ENCODE data around the gene CADM4.

CADM4 gene

DNA sequence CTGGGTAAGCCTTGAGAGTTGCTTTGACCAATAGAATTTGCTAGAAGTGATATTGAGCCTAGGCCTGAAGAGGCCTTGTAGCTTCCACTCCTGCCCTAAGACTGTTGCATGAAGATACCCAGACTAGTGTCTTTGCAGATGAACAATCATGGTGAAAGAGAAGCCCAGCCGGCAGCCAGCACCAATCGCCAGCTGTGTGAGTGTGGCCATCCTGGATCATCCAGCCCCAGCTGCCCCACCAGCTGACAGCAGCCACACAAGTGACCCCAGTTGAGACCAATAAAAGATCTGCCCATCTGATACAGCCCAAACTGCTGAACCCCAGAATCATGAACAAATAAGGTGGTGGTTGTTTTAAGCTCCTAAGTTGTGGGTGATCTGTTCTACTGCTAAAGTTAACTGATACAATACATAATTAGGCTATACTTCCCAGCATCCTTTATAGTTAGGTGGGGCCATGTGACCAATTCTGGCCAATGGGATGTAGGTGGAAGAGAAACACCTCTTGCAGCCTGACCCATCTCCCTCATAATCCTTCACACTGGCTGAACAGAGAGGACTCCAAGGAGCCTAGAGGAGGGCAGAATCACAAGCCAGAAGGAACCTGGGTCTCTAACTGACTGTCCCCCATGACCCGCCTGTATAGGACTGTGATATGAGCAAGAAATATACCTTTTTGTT lies 10.9 kb downstream of the CADM4 start:
- TF ChIP-seq GATA3 (IDR thresholded peaks at IDR 0.05; ENCODE audit: low read depth, low read length): no peak
- no peak for TF ChIP-seq GATA2 (IDR thresholded peaks at IDR 0.05; ENCODE audit: low read depth, low read length)

DNA sequence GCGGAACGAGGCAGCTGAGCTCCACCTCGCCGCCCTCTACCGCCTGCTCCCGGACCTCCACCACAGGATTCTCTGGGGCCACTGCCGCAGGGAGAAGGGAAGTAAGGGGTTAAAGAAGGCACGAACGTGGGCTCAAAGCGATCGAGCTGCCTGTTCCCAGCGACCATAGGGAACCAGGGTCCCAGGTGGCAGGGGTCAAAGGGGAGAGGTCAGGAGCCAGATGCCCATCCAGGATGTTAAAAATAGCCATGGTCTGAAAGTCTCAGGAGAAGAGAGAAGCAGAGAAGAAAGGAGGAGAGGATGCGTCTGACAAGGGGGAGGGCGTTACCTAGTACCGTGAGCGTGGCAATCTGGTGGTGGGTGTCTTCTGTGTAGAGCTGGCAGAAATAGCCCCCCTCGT lies 12.8 kb downstream of the CADM4 start:
- TF ChIP-seq GATA2 (IDR thresholded peaks at IDR 0.05; ENCODE audit: low read depth, low read length) (no peak), GATA3 (IDR thresholded peaks at IDR 0.05; ENCODE audit: low read depth, low read length) (no peak)

DNA sequence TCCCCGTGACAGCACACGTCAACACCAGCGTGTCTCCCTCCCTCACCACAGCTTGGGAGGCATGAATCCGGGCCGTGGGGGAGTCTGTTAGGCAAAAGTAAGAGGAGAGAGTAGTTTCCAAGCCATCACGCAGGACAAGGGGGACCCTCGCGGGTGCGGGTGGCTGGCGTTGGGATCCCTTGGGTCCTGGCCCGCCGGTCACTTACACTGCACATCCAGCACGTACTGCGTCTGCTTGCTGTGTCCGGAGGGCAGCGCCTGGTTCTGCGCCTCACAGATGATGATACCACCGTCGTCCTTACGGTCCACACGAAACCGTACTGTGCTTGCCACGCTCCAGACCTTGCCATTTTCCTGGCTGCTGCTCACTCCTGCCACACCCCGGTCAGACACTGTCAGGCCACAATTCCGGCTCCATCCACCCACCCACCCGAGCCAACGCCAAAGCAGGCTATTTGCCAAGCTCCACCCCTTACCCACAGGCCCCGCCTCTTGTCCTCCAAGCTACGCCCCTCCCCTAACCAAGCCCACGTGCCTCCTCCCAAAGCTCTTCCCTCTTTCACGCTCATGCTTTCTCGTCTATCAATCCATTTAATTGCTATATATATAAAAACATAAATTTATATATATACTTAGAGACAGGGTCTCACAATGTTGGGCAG lies 13.6 kb downstream of the CADM4 start:
- TF ChIP-seq GATA3 (IDR thresholded peaks at IDR 0.05; ENCODE audit: low read depth, low read length): no peak
- no peak for TF ChIP-seq GATA2 (IDR thresholded peaks at IDR 0.05; ENCODE audit: low read depth, low read length)

DNA sequence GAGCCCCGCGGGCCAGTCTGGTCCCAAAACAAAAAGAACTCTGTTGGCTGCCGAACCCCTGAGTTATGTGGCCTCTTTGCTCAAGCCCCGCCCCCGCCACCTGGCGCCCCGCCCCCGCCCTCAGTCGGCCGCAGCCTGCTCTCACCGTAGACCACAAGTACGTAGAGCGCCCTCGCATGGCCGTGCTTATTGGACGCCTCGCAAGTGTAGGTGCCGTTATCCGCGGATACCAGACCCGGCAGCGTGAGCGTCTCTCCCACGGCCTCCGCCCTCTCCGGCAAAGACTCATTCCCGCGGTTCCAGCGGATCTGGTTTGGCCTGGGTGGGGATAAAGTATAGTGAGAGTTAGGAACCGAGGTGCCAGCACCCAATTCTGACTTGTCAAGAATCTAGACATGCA lies 14.7 kb downstream of the CADM4 start:
- TF ChIP-seq GATA2 (IDR thresholded peaks at IDR 0.05; ENCODE audit: low read depth, low read length): no peak
- no peak for TF ChIP-seq GATA3 (IDR thresholded peaks at IDR 0.05; ENCODE audit: low read depth, low read length)

DNA sequence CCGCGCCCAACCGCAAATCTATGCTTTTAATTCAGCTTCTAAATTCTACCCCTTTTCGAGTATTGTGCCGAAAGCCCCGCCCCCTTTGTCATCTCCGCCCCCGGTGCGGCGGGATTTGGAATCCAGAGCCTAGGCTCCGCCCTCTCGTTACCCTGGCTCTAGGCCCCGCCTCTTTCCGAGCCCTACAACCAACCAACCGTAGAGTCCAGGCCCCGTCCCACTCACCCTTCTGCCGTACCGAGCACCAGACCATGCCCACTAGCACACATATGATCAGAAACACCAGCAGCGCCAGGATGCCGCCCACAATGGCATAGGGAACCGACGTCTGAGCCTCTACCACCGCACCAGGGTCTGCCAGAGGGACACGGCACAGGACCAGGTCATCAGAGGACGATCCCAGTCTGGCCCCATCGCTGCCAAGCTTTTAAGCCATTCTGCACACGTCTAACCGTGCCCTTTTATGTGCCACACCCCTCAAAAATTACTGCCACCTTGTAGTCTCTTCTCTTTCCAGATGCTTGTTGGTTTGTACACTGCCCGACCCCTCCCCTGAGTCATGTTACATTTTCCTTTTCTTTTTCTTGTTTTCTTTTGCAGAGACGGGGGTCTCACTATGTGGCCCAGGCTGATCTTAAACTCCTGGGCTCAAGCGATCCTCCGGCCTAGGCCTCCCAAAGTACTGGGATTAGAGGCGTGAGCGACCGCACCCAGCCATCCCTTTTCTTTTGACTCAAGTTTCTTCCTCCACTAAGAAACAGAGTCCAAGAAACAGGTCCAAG lies 15.6 kb downstream of the CADM4 start:
- TF ChIP-seq GATA3 (IDR thresholded peaks at IDR 0.05; ENCODE audit: low read depth, low read length) (no peak), GATA2 (IDR thresholded peaks at IDR 0.05; ENCODE audit: low read depth, low read length) (no peak)

DNA sequence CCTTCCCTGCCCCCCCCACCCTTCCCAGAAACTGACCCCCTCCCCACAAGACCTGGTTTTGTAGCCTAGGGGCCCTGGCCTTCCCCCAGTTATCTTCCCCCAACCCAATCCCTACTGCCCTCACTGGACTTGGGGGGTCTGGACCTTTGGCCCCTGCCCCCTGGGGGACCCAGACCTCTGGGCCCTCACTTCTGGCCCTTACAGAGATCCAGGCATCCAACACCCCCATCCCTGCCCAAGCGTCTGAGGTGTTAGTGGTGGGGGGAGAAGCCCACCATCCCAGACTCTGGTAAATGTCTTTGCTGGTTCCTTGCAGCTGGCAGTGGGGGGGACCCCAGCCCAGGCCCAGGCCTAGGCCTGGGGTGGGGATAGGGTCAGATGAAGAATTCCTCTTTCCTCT lies 16.7 kb downstream of the CADM4 start:
- TF ChIP-seq GATA2 (IDR thresholded peaks at IDR 0.05; ENCODE audit: low read depth, low read length) (no peak), GATA3 (IDR thresholded peaks at IDR 0.05; ENCODE audit: low read depth, low read length) (no peak)

DNA sequence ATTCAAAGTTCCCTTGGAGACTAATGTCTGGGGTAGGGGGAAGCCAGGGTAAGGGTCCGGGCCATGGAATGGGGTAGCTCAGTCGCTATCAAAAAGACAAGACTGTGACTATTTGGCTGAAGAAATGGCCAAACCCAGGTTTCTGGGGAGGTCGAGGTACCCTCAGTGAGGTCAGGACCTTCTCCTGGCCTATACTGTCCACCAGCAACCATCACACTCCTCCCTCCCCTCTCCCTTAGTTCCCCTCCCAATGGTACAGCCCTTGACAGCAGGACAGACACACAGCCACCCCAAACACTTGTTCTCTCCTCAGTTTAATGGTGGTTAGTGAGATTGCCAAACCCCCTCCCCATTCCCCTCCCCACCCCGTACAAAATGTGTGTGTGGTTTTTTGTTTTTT lies 17.6 kb downstream of the CADM4 start:
- TF ChIP-seq GATA2 (IDR thresholded peaks at IDR 0.05; ENCODE audit: low read depth, low read length) (no peak), GATA3 (IDR thresholded peaks at IDR 0.05; ENCODE audit: low read depth, low read length) (no peak)

DNA sequence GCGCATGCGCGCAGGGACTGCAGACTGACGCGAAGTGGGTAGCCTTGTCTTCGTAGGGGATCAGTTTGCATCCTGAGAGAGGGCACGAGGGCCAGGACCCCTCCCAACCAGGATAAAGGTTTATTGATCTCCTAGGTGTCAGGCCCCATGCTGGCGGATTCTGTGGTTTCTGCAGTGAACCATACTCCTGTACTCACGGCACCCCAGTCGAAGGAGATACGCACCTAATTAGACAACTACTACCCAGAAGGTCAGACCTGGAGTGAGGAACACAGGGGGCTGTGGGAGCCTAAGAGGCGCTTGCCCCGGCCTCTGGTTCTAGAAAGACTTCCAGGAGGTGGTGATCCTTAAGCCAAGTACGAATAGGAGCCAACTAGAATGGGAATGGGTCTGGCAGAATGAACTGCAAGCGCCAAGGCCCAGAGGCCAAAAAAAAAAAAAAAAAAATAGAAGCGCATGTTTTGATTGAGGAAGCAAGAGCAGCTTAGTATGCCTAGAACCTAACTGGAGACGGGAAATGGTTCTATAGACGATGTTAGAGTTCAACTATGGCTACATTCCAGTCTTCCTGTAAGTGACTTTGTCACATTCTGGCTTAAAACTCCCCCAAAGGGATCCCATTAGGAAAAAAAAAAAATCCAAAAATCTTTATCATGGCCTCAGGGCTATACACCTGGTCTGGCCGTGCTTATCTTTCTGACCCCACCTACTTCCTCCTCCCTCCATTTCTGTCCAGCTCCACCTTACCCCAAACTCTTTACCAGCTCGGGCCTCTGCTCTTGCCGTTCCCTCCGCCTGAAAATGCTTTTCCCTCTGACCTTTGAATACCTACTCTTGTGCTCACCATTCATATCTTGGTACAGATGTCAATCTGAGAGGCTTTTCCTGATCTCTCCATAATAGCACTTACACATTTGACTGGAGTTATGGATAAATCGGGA lies 19.3 kb downstream of the CADM4 start:
- TF ChIP-seq GATA2 (IDR thresholded peaks at IDR 0.05; ENCODE audit: low read depth, low read length) (no peak; the same call in 1 of the 2 replicates), GATA3 (IDR thresholded peaks at IDR 0.05; ENCODE audit: low read depth, low read length) (no peak)

DNA sequence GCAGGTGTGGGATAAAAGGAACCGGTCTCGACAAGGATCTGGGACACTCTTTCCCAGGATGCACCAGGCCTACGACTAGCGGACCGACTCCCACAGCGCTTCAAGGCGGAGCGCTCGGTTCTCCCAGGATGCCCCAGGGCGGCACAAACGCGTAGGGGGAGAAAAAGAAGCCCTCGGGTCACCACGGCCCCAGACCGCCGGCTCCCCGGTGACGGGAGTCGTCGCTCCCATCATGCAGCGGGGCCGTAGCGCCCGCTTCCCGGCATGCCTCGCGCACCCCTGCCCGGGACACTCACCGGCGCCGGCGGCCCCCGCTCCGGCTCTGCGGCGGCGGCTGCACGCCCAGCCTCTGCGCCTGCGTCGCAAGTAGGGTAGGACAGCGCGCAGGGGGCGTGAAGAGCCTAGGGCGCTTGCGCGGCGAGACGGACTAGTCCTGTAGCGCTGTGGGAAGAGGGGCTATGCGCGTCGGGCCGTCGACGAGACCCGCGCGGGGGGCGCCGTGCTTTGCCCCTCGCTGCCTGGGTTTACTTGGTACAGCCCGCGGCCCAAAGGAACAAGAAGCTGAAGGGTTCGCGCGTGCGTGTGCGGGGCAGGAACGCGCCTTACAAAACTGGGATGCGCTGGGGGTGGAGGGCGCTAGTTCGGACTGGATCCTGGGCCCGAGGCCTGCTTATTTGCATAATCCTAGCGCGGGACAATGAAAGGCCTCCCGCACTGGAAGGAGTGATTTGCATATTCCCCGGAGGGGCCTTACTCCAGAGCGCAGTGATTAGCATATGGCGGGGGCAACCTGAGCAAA lies 20.2 kb downstream of the CADM4 start, which contains the start of gene ZNF428:
TSS of gene ZNF428 (minus strand) at position 368 of the 799 bp plus-strand sequence. CDS start 5,325 bp downstream, outside the sequence.
- TF ChIP-seq GATA3 (IDR thresholded peaks at IDR 0.05; ENCODE audit: low read depth, low read length): no peak
- 0 out of 2 replicates have a peak, but pooled peaks have one; percentile 41 for TF ChIP-seq GATA2 (IDR thresholded peaks at IDR 0.05; ENCODE audit: low read depth, low read length)

DNA sequence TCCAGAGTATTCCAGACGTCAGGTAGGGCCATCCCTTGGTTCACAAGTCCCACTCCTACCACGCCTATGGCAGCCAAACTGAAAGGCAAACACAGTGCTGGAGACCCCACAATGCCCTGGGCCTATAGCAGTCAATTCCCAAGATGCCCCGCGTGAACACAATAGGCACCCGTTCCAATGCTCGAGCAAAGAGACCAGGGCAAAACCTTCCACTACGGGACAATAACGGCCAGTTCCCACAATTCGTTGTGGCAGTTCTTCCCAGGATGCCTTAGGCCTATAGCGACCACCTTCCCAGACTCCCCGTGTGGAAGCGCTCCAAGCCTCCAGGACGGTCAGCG lies 20.8 kb downstream of the CADM4 start:
- no peak for TF ChIP-seq GATA2 (IDR thresholded peaks at IDR 0.05; ENCODE audit: low read depth, low read length)

DNA sequence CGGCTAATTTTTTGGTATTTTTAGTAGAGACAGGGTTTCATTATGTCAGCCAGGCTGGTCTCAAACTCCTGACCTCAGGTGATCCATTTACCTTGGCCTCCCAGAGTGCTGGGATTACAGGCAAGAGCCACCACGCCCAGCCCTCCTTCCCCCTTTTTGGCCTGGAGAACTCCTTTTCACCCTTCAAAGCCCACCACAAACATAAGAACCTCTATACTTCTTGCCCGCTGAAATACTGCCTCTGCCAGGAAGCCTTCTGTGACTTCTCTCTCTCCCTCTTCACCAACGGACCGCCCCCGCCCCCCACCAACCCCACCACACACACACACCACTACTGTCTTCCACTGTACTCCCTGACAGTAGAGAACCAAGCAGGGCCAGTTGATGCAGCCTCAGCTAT lies 22.7 kb downstream of the CADM4 start:
- TF ChIP-seq GATA3 (IDR thresholded peaks at IDR 0.05; ENCODE audit: low read depth, low read length): no peak
- TF ChIP-seq GATA2 (IDR thresholded peaks at IDR 0.05; ENCODE audit: low read depth, low read length): no peak

DNA sequence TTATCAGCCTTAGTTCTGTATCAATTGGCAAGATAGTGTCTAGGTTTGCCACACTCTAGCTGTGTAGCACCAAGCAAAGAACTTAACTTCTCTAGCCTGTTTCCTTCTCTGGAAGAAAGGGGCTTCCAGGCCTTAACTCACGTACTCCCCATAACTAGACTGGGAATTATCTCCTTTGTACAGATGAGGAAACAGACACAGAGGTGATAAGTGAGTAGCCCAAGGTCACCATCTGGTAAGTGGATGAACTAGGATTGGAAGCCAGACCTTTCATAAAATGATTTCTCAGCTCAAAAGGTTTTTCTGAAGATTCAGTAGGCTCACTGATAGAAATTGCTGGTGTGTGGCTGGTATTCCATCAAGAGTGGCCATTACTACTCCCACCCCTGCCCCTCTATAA lies 23.3 kb downstream of the CADM4 start:
- TF ChIP-seq GATA3 (IDR thresholded peaks at IDR 0.05; ENCODE audit: low read depth, low read length) (no peak), GATA2 (IDR thresholded peaks at IDR 0.05; ENCODE audit: low read depth, low read length) (no peak)

DNA sequence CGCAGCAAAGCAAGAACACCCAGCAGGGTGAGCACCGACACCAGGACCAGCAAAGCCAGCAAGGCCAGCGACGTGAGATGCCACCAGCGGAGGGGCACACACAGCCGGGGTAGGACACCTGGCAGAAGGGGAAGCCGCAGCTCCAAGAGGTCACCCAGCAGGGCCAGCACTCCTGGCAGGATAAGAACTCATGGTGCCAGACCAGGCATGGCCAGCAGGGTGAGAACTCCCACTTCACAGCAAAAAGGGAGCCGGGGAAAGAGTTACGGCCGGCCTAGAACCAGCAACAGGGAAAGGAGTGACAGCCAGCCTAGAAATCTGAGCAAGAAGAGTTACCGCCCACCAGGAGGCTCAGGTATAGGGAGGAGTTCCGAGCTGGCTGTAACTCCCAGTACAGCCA lies 27.3 kb downstream of the CADM4 start:
- TF ChIP-seq GATA3 (IDR thresholded peaks at IDR 0.05; ENCODE audit: low read depth, low read length): no peak
- TF ChIP-seq GATA2 (IDR thresholded peaks at IDR 0.05; ENCODE audit: low read depth, low read length): no peak

Measured in SH-SY5Y (cell line).